Renal cortical epithelial cell (primary cell): ENCODE measurements around the gene SGCD. TPM values are rescaled to one million over a fixed set of nuclear protein-coding genes. Genes with fewer than 3 reads are reported as not detected.

ENCODE experiments used
- DNase-seq: peaks from one replicate; pipeline ENCODE4 v3.0.0-alpha.2; 2011; ENCODE audit warnings: low read depth
- total RNA-seq: library from RNA; depleted of rRNA; stranded (reverse); fragments of >200 nt; gene quantifications from 2 replicates; pipeline ENCODE4 v1.2.3, GENCODE V29; 2014

SGCD gene
- total RNA-seq, 1 donor from 2014 or later, result under 0.01 TPM

DNA sequence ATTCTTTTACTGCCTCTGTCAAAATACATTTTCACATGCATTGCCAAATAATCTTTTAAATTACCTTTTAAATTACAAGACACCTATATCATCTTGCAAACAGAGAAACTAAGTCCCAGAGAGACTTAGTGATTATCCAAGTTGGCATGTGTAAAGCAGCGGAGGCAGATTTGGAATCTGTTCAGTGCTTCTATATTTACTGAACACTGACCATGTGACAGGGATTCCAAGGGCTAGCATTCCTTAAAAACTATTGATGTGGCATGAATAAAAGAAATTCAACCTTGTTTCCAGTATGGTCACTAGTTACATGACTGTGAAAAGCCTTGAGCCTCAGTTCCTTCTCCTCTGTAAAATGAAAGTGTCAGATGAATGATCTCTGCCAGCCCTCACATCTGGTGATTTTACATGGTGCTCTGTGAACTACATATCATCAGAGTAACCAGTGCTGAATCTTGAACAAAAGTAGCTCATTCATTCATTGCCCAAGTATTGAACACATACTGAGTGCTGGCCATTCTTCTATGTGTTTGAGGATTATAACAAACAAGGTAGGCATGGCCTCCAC, 451.3 kb downstream of the SGCD start:
- no peak for DNase-seq

- no peak for DNase-seq
Measured at GRCh38 chr5:156778752-156779151, 451.8 kb downstream of the SGCD start.

- no peak for DNase-seq
Measured at GRCh38 chr5:156779436-156779835, 452.5 kb downstream of the SGCD start.

- DNase-seq, result no peak
Measured at GRCh38 chr5:156783092-156783491, 456.1 kb downstream of the SGCD start.

GRCh38 chr5:156794687-156795086, 467.7 kb downstream of the SGCD start:
- DNase-seq, result no peak

GRCh38 chr5:156798201-156798600, 471.2 kb downstream of the SGCD start:
- no peak for DNase-seq

DNA sequence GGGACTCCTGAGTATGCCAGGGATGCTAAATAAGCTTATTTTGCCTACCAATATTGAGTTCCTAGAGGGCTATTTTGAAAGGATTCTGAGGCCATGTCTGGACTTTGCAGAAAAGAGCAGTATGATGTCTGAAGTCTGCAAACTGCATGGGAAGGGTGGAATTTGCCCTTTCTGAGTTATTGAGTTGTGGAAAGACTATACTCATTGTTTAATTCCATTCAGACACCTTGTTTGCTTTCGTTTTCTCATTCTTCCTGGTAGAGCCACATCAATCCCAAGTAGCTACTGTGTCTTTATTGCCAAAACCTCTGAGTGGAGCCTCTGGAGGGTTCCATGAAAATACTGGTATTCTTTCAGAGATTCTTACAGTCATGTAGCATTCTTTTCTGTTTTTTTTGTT, 472.2 kb downstream of the SGCD start:
- no peak for DNase-seq

- no peak for DNase-seq
Measured at GRCh38 chr5:156800929-156801328, 474.0 kb downstream of the SGCD start.

GRCh38 chr5:156802501-156802900, 475.5 kb downstream of the SGCD start:
- no peak for DNase-seq

GRCh38 chr5:156803404-156803803, 476.4 kb downstream of the SGCD start:
- no peak for DNase-seq

DNA sequence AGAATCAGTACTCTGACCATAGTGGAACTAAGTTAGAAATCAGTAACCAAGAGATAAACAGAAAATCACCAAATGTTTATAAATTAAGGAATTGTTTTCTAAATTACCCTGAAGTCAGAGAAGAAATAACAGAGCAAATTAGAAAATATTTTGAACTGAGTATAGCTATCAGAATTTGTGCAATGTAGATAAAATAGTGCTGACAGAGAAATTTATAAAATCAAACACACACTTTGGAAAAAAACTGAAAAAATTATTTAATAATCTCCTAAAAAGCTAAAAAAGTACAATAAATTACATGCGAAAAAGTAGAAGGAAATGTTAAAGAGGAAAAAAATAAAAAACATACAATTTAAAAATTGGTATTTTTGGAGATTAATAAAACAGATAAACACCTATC, 486.0 kb downstream of the SGCD start:
- DNase-seq, result no peak

GRCh38 chr5:156815988-156816599, 489.1 kb downstream of the SGCD start:
- DNase-seq, result peak; percentile 25
